CD4-positive, alpha-beta T cell treated with Interleukin-12 subunit alpha and Interleukin-12 subunit beta, for 1 hour (primary cell): ENCODE results near the gene KCNJ11.

Source experiments
- DNase-seq: peaks from one replicate; pipeline ENCODE4 v3.0.0-alpha.2; 2020

Gene KCNJ11

DNA sequence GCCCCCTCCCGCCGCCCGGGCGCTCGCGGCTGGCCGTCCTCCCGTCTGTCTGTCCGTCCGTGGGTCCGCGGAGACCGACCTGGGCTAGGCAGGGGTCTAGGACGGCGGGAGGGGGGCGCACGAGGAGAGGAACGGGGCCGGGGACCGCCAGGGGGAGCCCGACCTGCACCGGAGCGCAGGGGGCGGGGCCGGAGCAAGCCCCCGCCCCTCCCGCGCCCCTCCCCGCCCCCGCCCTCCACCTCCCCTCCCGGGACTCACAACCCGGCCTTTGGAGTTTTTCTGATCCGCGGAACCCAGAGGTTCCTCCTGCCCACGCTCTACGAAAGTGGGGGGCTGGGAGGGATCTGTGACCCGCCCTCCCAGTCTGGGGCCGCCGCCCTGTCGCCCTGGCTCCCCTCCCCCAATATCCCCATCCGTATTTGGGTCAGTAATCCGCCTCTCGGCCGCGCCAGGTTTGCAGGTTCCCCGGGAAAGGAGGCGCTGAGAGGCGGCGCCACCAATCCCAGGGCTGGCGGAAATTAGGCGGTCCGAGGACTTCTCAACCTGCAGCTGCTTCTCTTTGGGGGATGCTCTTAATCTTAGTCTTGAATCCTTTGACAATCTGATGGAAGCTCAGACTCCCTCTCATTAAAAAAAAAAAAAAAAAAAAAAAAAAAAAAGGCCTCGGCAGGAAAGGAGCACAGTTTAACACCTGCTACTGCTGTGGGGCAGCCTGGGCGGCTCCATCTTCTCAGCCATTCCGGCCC, 925 bp upstream of the KCNJ11 start:
- DNase-seq = peak; percentile 83

DNA sequence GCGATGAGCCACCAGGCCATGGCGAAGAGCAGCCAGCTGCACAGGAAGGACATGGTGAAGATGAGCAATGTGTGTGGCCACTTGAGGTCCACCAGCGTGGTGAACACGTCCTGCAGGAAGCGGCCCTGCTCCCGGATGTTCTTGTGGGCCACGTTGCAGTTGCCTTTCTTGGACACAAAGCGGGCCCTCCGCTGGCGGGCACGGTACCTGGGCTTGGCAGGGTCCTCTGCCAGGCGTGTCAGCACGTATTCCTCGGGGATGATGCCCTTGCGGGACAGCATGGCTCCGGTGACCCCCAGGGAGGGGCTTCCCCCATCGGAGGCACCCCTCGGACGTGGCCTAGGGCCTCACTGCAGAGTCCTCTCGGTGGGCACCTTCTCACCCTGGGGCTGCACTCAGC, 648 bp downstream of the KCNJ11 start:
- no peak for DNase-seq

DNA sequence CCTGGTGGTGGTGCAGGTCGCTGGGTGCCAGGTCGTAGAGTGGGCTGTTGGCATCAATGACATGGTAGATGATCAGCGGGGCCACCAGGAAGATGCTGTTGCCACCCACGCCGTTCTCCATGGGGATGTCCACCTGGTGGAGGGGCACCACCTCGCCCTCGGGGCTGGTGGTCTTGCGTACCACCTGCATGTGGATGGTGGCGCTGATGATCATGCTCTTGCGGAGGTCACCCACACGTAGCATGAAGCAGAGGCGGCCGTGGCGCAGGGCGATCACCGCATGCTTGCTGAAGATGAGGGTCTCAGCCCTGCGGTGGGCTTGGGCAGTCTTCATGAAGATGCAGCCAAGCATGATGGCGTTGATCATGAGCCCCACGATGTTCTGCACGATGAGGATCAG, 1.2 kb downstream of the KCNJ11 start:
- no peak for DNase-seq

DNA sequence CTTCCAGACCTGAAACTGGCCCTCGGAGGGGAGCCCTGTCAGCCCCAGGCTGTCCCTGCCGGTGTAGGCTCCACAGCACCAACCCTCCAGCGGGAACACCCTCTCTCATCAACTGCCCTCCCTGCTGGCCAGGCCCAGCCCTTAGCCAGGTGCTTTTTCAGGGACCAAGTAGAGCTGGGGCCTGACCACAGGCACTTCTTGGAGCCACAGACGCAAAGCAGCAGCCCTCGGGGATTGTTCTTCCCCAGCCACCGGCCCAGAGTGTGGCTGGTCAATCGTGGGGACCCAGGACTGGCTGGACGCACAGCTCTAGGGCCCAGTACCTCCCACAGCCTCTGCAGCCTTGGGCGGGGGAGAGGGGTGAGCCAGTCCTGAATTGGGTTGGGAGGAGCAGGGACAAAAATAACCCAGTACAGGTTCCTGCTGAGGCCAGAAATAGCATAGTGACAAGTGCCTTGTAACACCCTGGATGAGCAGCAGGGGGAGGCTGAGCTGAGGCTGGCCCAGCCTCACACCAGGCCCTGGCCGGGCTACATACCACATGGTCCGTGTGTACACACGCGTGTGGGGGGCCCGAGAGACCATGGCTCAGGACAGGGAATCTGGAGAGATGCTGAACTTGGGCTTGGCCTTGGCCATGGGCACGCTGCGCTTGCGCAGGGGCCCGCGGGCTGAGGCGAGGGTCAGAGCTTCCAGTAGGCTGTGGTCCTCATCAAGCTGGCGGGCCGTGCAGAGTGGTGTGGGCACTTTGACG, 2.0 kb downstream of the KCNJ11 start:
- peak; percentile 34 for DNase-seq

DNA sequence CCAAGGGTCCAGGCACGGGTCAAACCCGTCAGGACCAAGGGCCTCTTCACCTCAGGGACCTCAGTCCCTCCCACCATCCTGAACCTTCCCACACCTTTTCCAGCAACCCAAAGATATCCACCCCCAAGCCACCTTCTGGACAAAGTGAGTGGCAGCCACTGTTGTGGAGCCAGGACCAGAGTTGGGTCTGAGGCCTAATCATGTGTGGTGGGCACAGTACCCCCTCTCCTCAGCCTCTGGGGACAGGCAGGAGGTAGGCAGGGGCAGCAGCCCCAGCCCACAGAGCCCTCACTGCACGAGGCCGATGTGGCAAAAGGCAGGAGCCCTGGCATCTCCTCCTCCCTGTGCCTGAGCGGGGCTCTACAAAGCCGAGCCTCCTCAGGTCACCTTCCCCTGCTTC, 2.5 kb downstream of the KCNJ11 start:
- no peak for DNase-seq

DNA sequence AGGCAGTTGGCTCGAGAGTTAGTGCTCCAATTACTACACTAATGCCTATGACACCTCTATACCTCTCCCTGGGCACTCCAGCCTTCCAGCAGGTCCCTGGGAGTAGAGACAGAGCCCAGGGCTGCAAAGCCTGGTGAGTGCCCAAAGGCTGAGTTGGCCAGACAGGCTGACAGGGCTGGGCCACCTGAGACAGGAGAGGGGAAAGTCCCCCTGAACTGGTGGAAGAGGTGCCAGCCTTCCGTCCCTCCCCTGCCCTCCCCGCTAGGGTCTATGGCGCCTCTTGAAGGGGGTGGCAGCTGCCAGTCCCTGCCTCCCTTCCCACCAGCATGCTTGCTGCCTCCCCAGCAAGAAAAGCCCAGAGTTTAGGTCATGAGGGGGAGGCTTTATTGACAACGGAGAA, 3.0 kb downstream of the KCNJ11 start:
- DNase-seq = no peak

DNA sequence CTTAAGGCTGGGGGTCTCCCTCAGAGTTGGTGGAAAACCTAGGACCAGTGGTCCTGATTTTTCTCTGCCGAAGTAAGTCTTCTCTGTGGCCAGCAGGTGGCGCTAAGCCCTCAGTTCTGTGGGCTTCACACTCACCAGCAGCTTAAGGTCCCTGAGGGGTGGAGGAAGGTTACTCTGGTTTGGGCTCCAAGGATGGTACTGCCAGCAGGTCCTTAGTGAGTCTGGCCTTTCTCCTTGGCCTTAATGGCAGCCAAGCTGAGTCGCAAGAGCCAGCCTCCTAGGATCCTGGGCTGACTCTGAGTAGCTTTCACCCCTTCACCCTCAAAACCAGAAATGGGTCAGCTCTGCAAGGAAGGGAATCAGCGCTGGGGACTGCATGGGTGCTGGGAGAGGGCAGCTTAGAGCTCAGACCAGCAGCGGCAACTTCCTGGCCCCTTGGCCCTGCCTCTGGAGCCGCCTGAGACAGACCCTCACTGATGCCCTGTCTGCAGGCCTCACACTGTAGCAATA, 4.4 kb downstream of the KCNJ11 start:
- peak; percentile 77 for DNase-seq

DNA sequence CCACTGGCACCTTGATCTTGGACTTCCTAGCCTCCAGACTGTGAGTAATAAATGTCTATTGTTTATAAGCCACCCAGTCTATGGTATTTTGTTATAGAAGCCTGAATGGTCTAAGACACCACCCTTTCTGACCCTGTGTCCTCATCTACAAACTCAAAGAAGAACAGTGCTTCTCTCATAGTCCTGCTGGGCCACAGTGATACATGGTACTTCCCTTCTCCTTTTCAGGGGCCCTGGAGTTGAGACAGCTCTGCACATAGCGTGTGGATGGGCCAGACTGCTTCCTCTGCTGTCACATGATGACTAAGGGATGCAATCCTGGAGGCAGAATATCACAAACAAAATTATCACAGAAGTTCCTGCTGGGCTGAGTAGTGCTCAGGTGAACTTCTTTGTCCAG, 5.0 kb downstream of the KCNJ11 start:
- DNase-seq = no peak

DNA sequence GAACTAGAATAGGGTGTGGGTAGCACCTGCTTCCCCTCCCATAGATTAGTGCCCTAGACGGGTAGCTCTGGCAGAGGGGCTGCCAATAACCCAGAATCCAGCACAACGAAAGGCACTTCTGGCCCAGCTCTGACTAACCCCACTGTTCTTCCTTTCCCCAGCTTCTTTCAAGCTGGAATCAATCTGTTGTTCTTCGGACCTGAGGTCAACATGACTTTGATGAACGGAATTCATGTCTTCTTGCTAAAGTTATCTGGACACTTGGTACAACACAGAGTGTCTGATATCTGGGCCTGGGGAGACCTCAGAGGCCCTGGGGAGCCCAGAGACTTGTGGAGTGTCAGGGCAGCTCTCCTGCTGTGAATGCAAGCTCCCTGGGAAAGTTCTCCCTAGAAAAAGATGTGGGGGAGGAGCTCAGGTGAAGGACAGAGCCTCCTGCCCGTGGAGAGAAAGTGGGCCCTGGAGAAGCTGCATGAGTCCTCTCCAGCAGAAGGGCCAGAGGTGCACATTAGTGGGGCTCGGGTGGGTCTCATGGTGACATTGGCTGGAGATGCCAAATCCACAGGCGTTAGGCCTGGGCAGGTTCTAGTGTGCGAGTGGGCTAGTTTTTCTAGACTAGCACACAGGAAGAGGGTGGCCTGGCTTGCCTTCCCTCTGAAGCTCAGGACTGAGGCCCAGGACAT, 6.3 kb downstream of the KCNJ11 start:
- no peak for DNase-seq

DNA sequence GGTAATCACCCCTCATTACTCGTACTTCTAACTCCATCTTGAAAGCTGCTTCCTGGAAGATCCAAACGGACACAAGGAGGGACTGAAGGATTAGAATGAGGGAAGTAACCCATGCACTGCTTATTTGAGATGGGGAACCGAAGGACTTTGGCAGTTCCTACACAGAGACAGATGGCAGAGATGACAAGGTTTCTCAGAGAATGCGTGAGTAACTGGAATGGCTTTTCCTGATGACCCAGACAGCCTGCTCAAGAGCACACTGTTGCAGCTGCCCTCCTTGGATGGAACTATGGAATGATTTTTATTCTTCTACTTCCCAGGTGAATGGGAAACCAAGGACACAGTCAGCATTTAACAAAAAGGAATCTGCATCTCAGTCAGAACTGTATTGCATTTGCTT, 7.3 kb downstream of the KCNJ11 start:
- no peak for DNase-seq

DNA sequence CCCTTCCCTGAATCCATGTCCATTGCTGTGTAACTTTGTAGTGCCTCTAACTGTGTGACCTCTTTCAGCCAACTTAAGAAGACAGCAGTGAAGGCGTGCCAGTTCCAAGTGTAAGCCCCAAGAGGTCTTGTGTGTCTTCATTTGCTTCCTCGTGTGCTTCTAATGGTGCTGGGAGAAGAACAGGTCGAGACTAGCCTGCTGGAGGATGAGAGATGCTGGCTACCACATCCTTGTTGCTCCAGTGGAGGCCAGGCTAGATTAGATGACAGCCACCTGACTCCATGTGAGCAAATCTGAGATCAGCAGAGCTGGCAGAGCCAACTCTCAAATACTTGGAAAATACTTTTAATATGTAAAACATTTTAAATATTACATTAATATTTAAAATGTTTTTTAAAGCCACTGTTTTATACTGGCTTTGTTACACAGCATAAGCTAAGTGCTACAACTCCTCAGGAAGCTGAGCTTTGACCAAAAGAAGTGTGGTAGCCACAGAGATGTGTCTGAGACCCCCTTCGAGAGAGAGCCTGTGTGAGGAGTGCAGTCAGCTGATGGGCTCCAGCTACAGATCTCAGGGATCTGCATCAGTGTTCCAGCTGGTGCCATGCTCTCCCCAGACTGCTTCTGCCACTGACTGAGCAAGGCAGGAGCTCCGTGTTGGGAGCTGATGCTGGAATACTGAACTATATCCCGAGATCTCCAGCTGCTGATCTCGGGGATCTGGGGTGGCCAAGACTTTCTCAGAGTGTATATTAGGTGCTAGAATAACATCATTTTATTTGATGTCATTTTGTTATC, 8.9 kb downstream of the KCNJ11 start:
- DNase-seq = no peak

DNA sequence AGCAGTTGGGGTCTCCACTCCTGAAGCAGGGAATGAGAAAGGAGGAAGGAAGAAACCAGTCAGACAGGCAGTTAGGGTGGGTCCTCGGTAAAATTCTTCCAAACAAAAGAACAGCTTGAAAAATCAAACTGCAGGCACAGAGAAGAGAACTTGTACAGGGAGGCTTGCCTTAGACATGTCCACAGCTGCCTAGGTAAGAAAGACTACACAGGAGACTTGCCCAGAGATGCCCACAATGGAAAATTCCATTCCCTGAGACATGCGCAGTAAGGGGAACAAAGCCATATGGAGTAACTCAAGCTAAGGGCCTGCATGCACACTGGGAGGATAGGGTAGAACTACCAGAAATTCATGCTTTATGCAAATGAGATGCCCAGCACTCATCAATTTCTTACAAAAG, 9.8 kb downstream of the KCNJ11 start:
- DNase-seq = no peak

DNA sequence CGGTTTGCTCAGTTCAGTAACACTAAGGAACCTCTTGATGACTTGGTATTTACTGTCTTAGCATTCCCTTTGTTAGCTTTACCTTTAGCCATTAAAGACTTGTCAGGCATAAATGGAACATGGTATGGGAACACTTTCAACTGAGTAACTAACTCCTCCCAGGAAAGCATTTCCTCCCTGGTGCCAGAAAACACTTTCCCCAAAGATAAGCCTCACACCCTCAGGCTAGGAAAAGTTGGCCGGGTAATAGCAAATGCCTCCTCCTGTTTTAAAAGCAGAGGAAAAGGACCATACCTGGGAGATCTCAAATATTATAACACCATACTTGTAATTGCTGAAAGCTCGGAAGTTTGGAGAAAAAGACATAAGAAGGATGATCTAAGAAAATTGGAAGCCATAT, 12.0 kb downstream of the KCNJ11 start:
- DNase-seq = no peak

DNA sequence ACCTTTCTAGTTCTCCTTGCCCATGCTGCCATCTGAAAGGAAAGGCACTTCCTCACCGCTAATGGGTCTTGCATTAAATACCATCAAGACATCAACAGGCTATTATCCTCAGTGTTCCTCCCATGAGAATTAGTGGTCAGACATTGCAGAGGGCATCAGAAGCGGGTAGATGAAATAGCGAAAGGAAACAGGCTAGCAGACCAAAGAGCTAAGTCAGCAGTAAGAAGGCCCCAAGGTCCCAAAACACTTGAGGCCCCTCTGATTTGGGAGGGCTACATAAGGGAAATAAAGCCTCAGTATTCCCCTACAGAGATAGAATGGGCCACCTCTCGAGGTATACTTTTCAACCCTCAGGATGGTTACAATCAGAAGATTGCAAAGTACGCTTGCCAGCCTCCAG, 12.9 kb downstream of the KCNJ11 start:
- DNase-seq = no peak

DNA sequence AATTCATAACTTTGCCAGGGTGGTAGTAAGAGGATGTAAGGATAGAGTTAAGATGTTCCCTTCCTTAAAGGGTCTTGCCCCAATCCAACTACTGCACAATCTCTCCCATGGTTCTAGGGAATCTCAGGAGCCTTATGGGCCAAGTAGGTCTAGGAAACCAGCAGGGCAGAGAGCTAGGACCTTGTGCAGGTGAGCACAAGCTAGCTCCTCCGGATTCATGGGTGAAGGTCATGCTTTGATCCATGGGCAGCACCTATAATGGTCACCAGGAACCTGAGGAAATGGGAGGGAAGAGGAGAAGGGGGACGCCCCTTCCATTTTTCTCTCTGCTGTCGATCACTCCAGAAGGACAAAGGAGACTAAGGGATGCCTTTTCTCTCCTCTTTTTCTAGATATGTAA, 16.8 kb downstream of the KCNJ11 start:
- no peak for DNase-seq

DNA sequence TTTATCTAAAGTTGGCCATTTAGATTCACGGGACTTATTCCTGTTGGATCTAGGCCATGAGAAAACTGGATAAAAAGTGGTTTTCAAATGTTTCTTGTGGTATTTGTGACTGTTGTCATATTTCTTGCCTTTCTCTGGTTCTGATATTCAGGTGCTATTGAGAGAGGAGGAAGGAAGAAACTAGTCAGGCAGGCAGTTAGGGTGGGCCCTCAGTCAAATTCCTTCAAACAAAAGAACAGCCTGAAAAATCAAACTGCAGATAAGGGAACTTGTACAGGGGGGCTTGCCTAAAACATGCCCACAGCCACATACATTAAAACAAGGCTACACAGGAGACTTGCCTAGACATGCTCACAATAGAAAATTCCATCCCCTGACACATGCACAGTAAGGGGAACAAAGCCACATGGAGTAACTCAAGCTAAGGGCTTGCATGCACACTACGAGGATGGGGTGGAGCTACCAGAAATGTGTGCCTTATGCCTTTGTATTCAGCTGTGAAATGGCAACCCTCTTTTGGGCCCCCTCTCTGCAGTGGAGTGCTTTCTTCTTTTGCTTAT, 18.7 kb downstream of the KCNJ11 start:
- no peak for DNase-seq

DNA sequence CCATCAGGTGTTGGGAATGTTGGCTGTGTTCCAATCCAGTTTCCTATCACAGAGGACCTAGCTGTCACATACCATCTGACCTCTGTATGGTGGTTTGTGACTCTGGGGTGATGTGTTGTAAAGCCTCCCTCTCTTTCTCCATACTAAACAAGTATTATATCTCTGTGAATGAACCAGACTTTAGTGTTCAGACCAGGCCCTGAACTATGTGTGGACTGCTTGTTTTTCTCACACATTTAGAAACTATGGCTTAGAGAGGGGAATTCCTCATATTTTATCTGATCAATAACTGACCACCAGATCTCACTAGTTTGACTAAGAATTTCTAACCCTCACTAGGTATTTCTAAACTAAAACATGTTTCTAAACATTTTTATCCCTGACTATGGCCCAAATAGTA, 19.4 kb downstream of the KCNJ11 start:
- no peak for DNase-seq

DNA sequence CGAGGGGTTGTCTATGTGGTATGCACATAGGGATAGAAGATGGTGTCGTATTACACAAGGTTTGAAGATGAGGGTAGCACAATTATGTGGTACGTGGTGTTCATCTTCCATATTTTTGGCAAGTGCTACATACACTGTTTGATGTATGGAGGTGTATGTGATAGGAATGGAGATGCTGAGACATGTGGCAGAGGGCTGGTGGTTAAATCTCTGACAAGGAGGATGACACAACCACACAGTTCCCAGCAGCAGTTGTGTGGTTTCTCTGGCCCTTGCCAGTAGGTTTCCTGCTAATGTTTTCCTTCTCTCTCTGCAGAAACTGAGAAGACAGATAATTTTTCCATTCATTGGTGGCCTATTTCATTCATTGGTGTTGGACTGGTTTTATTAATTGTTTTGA, 19.9 kb downstream of the KCNJ11 start:
- no peak for DNase-seq

DNA sequence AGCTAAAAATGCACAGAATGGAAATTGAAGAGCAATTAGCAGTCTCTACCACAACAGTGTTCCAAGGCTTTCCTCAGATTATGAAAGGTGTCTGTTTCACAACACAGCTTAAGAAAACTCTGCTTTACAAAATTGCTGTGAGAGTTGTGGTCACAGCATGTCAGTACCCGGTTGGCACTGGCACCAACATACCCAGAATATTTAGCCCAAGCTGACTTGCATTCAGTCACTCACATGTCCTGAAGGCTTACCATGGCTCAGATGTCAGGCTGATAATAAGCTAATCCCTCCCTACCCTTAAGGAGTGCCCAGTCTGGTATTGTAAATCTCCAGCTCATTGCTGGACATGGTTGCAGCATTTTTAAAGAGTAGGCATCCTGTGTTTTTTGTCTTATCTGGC, 22.0 kb downstream of the KCNJ11 start:
- no peak for DNase-seq

DNA sequence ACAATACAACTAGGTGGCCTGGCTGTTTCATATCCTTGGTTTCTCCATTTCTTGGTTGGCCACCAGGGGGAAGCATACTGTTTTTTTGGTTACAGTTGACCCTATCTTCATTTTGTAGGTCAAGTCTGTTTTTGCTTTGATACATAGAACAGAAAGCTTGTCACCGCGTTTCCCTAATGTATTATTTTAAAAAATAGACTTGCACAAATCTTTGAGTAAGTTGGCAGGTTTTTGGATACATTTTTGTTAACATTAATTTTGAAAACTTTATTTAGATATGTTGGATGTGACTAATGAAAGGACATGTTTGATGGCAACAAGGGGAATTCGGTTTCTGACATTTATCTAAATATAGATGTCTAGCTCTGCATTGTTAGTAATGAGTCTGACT, 33.9 kb downstream of the KCNJ11 start:
- DNase-seq = peak; percentile 79

DNA sequence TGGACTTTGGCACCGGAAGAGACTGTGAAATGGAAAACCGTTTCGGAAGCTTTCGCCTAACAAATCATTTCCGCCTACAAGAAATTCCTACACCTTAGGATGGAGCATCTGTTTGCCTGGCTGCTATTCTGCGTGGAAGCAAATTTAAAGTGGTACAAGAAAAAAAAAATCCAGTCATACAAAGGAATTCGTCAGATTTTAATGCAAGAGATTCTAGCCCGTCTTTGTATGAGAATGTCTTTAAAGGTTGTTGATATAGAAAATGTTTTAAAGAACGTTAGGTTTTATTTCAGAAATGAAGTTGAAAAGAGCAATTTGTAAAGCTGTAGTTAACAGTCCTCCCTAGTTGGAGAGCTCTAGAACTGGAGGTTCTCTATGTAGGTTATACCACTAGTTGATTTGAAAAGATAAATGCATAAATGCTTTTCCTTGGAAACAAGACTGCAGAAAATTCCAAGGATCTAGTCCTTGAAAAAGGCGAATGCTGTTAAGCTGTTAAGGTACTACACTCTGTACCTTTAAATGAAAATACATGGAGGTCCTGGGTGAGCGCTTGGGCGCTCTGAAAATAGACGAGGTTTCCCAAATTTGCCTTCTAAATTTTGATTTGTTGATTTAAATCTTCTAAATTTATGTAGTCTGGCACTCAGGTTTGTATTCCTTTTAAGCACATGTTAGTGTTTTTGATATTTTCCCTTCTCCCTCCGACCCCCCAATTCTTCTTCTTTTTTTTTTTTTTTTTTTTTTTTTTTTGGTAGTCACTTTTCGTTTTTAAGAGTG, 34.4 kb downstream of the KCNJ11 start:
- no peak for DNase-seq
